Astrocyte of the hippocampus (primary cell): ENCODE measurements around the gene PIP4K2C.
A peak's percentile ranks its signal among the peaks of the same experiment; 100 is the strongest.
"Not testable (repeated sequence)": the region's sequence is repeated elsewhere in the genome, so short reads cannot be mapped to it uniquely, and the experiment has no call there.

ENCODE experiments used
- DNase-seq: peaks from one replicate; pipeline ENCODE4 v3.0.0; 2011; ENCODE audit warnings: low read depth, low spot score

The PIP4K2C gene

GRCh38 chr12:57558864-57559263 lies 32.1 kb upstream of the PIP4K2C start:
- no peak for DNase-seq

DNA sequence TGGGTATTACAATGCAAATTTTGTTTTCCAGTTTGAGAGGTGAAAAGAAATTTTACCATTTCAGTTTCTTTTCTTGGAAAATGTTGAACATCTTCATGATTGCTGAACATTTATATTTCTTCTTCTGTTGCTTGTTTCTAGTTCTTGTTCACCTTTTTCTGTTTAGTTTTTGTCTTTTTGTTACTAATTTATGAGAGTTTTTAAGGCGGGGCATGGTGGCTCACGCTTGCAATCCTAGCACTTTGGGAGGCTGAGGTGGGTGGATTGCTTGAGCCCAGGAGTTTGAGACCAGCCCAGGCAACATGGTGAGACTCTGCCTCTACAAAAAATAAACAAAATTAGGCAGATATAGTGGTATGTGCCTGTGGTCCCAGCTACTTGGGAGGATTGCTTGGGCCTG lies 30.5 kb upstream of the PIP4K2C start:
- no peak for DNase-seq

DNA sequence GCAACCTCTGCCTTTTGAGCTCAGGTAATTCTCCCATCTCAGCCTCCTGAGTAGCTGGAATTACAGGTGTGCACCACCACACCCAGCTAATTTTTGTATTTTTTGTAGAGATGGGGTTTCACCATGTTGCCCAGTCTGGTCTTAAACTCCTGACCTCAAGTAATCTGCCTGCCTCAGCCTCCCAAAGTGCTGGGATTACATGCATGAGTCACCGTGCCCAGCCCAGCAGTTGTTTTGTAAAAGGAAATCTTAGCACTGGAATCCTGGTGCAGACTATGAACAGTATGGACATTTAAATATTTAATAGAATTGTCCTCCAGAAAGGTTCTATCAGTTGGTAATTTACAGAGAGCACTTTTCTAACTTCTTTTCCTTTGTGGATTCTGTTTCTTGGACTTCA lies 29.9 kb upstream of the PIP4K2C start:
- peak; percentile 27 for DNase-seq

- DNase-seq = no peak
Measured at GRCh38 chr12:57563358-57563757, 27.6 kb upstream of the PIP4K2C start.

- no peak for DNase-seq
Measured at GRCh38 chr12:57564178-57564740, 26.7 kb upstream of the PIP4K2C start.

DNA sequence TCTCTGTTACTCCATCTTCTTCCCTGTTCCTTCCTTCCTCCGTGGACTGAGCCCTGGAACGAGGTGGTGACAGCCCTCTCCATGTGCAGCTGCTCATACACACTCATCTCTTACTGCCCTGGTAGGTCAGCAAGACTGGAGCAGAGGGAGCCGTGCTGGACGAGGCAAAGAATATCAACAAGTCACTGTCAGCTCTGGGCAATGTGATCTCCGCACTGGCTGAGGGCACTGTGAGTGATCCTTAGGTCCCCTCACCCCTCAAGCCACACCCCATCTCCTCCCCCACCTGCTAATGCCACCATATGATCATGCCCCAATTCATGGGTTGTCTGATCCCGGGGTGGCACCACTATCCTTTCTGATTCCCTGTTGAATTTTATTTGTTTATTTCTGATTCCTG lies 22.2 kb upstream of the PIP4K2C start:
- DNase-seq = no peak

GRCh38 chr12:57569858-57570257 lies 21.1 kb upstream of the PIP4K2C start:
- DNase-seq = no peak

GRCh38 chr12:57570438-57570837 lies 20.6 kb upstream of the PIP4K2C start:
- not testable (repeated sequence) for DNase-seq

- no peak for DNase-seq
Measured at GRCh38 chr12:57571926-57572762, 18.8 kb upstream of the PIP4K2C start.

GRCh38 chr12:57574795-57575194 lies 16.2 kb upstream of the PIP4K2C start:
- no peak for DNase-seq

DNA sequence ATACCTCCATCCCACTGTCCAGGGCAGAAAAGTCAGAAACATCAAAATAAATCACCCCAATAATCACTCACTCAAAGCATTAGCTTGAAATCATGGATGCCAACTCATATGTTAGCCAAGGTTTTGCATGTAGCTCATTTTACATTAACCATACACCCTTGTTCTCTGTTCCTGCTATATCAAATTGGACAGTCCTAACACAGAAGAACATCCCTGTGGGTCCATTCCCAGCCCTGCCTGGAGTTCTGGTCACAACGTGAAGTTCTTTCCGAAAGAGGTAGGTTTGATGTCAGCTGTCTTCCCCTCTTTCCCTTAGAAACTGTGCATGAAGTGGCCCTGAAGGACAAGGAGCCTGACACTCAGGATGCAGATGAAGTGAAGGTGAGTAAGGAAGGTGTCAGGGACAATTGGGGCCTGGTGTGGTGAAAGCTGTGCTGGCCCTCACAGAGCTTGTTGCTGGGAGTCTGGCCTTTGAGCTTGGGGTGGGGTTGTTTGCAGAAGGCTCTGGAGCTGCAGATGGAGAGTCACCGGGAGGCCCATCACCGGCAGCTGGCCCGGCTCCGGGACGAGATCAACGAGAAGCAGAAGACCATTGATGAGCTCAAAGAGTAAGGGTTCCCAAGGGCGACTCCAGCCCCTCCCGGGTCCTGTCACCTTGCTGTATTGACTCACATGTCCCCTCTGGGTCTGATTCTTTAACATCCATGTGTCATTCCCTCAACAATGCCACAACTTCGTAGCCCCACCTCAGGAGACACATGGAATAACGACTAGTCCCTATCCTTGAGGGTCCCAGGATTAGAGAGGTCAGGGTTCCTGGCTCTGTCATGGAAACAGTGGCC lies 15.0 kb upstream of the PIP4K2C start:
- DNase-seq = no peak

DNA sequence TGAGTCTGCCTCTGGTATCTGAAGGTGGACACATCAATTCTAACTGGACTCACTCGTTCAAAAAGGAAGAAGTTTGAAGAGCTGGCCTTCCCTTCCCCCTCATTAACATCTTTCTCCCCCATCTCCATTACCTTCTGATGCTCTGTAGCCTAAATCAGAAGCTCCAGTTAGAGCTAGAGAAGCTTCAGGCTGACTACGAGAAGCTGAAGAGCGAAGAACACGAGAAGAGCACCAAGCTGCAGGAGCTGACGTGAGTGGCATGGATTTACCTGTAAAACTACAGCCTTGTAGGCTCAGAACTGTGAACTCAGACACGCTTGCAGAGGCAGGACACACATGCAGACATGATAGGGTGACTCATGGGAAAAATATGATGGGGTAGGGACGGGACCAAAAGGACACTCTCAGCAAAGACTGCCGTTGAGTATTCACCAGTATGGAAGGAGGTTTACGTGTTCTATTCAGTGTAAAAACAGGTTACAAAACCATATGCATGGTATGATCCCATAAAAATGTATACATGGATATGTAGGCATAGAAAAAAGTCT lies 14.3 kb upstream of the PIP4K2C start:
- no peak for DNase-seq

- no peak for DNase-seq
Measured at GRCh38 chr12:57577981-57578758, 12.8 kb upstream of the PIP4K2C start.

GRCh38 chr12:57579011-57579410 lies 12.0 kb upstream of the PIP4K2C start:
- no peak for DNase-seq

DNA sequence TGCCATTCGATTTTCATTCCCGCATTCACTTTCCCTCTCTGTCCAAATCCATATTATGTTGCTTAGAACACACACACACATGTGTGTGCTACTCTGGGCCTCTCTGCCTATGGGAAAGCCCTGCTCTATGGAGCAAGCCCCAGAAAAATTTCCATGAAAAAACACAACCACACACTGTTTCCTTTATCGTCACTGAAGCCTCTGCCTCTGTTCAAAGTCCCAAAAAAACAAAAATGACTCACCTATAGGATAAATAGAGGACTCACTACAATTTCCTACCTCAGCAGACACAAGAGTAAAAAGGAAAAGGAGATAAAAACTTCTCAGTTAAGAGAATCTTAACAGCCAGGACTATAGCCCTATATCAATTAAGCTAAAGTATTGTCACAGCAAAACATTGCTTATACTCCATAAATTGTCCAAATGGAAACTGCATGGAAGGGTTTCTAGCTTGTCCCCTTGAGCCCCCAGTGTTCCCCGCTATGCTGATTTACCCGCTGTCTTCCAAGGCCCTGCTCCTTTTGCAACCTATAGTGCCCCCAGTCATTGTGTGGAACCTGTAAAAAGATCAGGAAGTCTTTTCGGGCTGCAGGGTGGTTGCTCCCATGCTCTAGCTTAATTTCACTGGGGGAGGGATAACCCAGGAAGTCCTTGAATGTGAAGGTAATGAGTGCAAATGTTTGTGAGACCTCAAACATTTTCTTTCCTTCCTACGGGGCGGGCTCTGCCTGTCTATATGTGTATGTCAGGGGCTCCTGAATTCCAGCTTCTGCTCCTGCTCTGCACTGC lies 11.1 kb upstream of the PIP4K2C start:
- DNase-seq = no peak

- DNase-seq = no peak
Measured at GRCh38 chr12:57580466-57580795, 10.6 kb upstream of the PIP4K2C start.

DNA sequence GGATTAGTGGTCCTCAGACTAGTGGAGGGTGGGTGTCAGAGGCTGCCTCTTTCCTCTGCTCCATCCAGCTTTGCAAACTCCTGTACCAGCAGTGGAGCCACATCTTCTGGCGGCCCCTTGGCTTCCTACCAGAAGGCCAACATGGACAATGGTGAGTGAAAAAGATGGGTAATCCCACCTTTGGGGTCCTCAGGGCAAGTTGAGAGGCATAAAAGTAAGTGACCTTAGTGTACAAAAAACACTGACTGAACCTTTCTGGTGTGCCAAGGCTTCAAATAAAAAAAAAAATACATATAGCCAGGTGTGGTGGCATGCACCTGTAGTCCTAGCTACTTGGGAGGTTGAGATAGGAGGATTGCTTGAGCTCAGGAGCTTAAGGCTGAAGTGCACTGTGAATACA lies 9.2 kb upstream of the PIP4K2C start:
- no peak for DNase-seq

GRCh38 chr12:57582440-57582839 lies 8.6 kb upstream of the PIP4K2C start:
- DNase-seq = no peak

- peak; percentile 86 for DNase-seq
Measured at GRCh38 chr12:57583008-57583831, 7.8 kb upstream of the PIP4K2C start.

GRCh38 chr12:57584050-57584449 lies 6.9 kb upstream of the PIP4K2C start:
- DNase-seq = no peak
